Measurements from ENCODE around the gene LYSET.

LYSET gene

DNA sequence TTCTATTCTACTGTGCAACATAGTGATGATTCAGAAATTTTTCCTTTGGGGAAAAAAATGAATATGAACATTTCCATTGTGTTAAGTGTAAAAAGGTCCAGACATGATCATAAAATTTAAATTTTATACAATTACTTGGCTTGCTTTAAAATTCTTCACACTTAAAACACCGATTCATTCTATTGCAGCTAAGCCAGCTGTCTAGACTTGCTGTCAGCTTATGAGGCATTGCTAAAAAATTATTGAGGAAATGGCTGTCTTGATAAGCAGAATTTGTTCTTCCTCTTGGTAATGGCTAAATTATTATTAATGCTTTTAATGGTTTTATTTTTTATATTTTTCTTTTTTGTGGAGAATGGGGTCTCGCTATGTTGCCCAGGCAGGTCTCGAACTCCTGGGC is 1.8 kb downstream of the LYSET start:
- Histone ChIP-seq H2BK5ac (ENCODE audit: low read depth, low read length, poor library complexity, severe bottlenecking) (no peak overlapping the region), H3K9me3 (ENCODE audit: control insufficient read depth, low read length) (no peaks in the 10 kb centered on the region), H3K4ac (ENCODE audit: low read depth in 1 of 2, low read length in 2 of 2) (no peak overlapping the region), H2AFZ (ENCODE audit: low read depth, low read length) (no peak overlapping the region), H2BK120ac (ENCODE audit: low read depth, low read length) (no peak overlapping the region), H2BK15ac (ENCODE audit: low read depth, poor library complexity, severe bottlenecking) (no peak overlapping the region), H3K23ac (ENCODE audit: low read length in 2 of 2) (no peak overlapping the region), H3K14ac (ENCODE audit: low read length in 2 of 2) (no peak overlapping the region), H3K27me3 (ENCODE audit: control insufficient read depth in 1 of 2, insufficient read depth in 1 of 2, low read length in 2 of 2) (no peaks in the 10 kb centered on the region), H3K4me2 (ENCODE audit: low read length, poor library complexity, severe bottlenecking) (no peak overlapping the region), H3K4me1 (ENCODE audit: control insufficient read depth, insufficient read depth, low read depth, low read length) (peaks cover 6% of the 10 kb centered on the region), H3K18ac (ENCODE audit: low read depth in 1 of 2, low read length in 2 of 2) (no peak overlapping the region), H3K4me3 (ENCODE audit: insufficient read depth in 1 of 2, low read depth in 1 of 2, low read length in 2 of 2) (no peak overlapping the region), H2BK12ac (ENCODE audit: low read length in 2 of 2) (no peak overlapping the region), H4K8ac (ENCODE audit: low read length) (no peak overlapping the region), H3K9ac (ENCODE audit: low read length) (peak overlapping the region; percentile 29), H2AK5ac (ENCODE audit: low read length, severe bottlenecking) (no peak overlapping the region), H4K91ac (ENCODE audit: low read length) (no peak overlapping the region), H3K79me1 (replicated peaks; ENCODE audit: low read length, poor library complexity, severe bottlenecking) (peaks cover 23% of the 10 kb centered on the region), H3K27ac (ENCODE audit: low read length, poor library complexity, severe bottlenecking) (no peak overlapping the region), H3K36me3 (ENCODE audit: control insufficient read depth in 1 of 2, insufficient read depth in 2 of 2, low read depth in 1 of 2, low read length in 2 of 2) (peaks cover 8 to 37% of the 10 kb centered on the region in 2 experiments)
- WGBS: 100% methylated on average over 1 of the region's 3 CpGs
- DNase-seq: no peak

DNA sequence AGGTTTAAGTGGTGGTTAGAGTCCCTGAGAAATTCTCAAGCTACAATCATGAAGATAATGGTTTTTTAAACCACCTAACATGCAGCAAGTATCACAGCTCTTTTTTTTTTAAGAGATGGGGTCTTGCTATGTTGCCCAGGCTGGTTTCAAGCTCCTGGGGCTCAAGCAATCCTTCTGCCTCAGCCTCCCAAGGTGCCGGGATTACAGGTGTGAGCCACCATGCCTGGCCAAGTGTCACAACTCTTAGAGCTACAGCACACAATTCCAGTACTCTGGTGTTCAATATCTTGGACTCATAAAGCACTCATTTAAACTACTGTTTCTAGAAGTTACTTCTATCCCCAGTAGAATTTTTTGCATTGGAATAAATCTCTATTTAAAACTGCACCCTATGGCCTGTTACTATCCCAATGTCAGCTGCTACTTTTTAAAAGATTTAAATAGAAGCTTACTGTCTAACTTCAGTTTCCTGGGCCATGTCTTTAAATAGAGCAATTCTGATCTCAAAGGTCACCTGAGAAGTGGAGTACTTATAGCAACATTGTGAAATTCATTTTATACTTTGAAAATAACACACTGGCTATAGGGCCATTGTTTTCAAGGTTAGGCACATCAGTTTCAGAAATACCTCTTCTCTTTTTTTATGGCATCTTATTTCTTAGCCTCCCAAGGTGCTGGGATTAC is 10.3 kb downstream of the LYSET start:
- H3K27me3 ChIP-seq (ENCODE audit: control insufficient read depth in 1 of 2, insufficient read depth in 1 of 2, low read length in 2 of 2): no peaks in the 10 kb centered on the region
- no peak overlapping the region for H3K4me3 ChIP-seq (ENCODE audit: insufficient read depth in 1 of 2, low read depth in 1 of 2, low read length in 2 of 2)
- H2BK12ac ChIP-seq (ENCODE audit: low read length in 2 of 2): no peak overlapping the region
- H4K8ac ChIP-seq (ENCODE audit: low read length): no peak overlapping the region
- H2BK5ac ChIP-seq (ENCODE audit: low read depth, low read length, poor library complexity, severe bottlenecking): no peak overlapping the region
- WGBS: 93% methylated on average over 1 of the region's 1 CpG
- no peaks in the 10 kb centered on the region for H3K9me3 ChIP-seq (ENCODE audit: control insufficient read depth, low read length)
- no peak for DNase-seq
- H2AK5ac ChIP-seq (ENCODE audit: low read length, severe bottlenecking): no peak overlapping the region
- H3K4me2 ChIP-seq (ENCODE audit: low read length, poor library complexity, severe bottlenecking): no peak overlapping the region
- no peak overlapping the region for H3K14ac ChIP-seq (ENCODE audit: low read length in 2 of 2)
- no peak overlapping the region for H3K9ac ChIP-seq (ENCODE audit: low read length)
- H3K23ac ChIP-seq (ENCODE audit: low read length in 2 of 2): no peak overlapping the region
- H2BK15ac ChIP-seq (ENCODE audit: low read depth, poor library complexity, severe bottlenecking): no peak overlapping the region
- no peak overlapping the region for H3K4ac ChIP-seq (ENCODE audit: low read depth in 1 of 2, low read length in 2 of 2)
- H4K91ac ChIP-seq (ENCODE audit: low read length): no peak overlapping the region
- no peaks in the 10 kb centered on the region for H3K4me1 ChIP-seq (ENCODE audit: control insufficient read depth, insufficient read depth, low read depth, low read length)
- H3K18ac ChIP-seq (ENCODE audit: low read depth in 1 of 2, low read length in 2 of 2): no peak overlapping the region
- H2BK120ac ChIP-seq (ENCODE audit: low read depth, low read length): no peak overlapping the region
- no peak overlapping the region for H2AFZ ChIP-seq (ENCODE audit: low read depth, low read length)
- H3K27ac ChIP-seq (ENCODE audit: low read length, poor library complexity, severe bottlenecking): no peak overlapping the region
- H3K79me1 ChIP-seq (replicated peaks; ENCODE audit: low read length, poor library complexity, severe bottlenecking): peaks cover 16% of the 10 kb centered on the region
- H3K36me3 ChIP-seq (ENCODE audit: control insufficient read depth in 1 of 2, insufficient read depth in 2 of 2, low read depth in 1 of 2, low read length in 2 of 2): no peaks in the 10 kb centered on the region

DNA sequence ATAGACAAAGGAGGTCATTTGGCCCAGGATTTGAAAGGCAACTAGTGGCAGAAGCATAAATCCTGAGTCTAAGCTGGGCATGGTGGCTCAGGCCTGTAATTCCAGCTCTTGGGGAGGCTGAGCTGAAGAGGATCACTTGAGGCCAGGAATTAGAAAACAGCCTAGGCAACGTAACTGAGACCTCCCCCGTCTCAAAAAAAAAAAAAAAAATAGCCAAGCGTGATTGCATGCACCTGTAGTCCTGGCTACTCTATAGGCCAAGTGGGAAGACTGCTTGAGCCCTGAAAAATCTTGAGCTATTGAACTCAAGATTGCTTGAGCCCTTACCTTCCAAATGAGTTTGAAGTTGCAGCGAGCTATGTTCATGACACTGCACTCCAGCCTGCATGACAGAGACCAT is 13.9 kb downstream of the LYSET start:
- Histone ChIP-seq H3K14ac (ENCODE audit: low read length in 2 of 2) (no peak overlapping the region), H4K8ac (ENCODE audit: low read length) (no peak overlapping the region), H3K4ac (ENCODE audit: low read depth in 1 of 2, low read length in 2 of 2) (no peak overlapping the region), H3K79me1 (replicated peaks; ENCODE audit: low read length, poor library complexity, severe bottlenecking) (peaks cover 16% of the 10 kb centered on the region), H3K36me3 (ENCODE audit: control insufficient read depth in 1 of 2, insufficient read depth in 2 of 2, low read depth in 1 of 2, low read length in 2 of 2) (no peaks in the 10 kb centered on the region), H2BK12ac (ENCODE audit: low read length in 2 of 2) (no peak overlapping the region), H3K27ac (ENCODE audit: low read length, poor library complexity, severe bottlenecking) (no peak overlapping the region), H2AK5ac (ENCODE audit: low read length, severe bottlenecking) (no peak overlapping the region), H3K18ac (ENCODE audit: low read depth in 1 of 2, low read length in 2 of 2) (no peak overlapping the region), H4K91ac (ENCODE audit: low read length) (no peak overlapping the region), H3K4me2 (ENCODE audit: low read length, poor library complexity, severe bottlenecking) (no peak overlapping the region), H3K4me1 (ENCODE audit: control insufficient read depth, insufficient read depth, low read depth, low read length) (no peaks in the 10 kb centered on the region), H3K9me3 (ENCODE audit: control insufficient read depth, low read length) (no peaks in the 10 kb centered on the region), H3K27me3 (ENCODE audit: control insufficient read depth in 1 of 2, insufficient read depth in 1 of 2, low read length in 2 of 2) (no peaks in the 10 kb centered on the region), H3K4me3 (ENCODE audit: insufficient read depth in 1 of 2, low read depth in 1 of 2, low read length in 2 of 2) (no peak overlapping the region), H2BK15ac (ENCODE audit: low read depth, poor library complexity, severe bottlenecking) (no peak overlapping the region), H2BK120ac (ENCODE audit: low read depth, low read length) (no peak overlapping the region), H2BK5ac (ENCODE audit: low read depth, low read length, poor library complexity, severe bottlenecking) (no peak overlapping the region), H2AFZ (ENCODE audit: low read depth, low read length) (no peak overlapping the region), H3K9ac (ENCODE audit: low read length) (no peak overlapping the region), H3K23ac (ENCODE audit: low read length in 2 of 2) (no peak overlapping the region)
- DNase-seq: no peak
- WGBS: 96% methylated on average over 4 of the region's 4 CpGs

DNA sequence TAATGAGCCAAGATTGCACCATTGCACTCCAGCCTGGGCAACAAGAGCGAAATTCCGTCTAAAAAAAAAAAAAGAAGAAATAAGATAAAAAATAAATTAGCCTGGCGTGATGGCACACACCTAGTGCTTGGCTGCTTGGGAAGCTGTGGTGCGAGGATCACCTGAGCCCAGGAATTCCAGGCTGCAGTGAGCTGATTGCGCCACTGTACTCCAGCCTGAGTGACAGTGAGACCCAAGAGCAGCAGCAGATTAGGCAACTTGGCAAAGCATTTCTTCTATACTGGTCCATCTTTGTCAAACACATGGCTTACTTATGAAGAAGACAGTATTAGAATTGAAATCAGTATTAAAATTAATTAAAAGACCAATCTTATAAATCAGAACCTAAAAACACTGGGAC is 15.4 kb downstream of the LYSET start:
- no peaks in the 10 kb centered on the region for H3K4me1 ChIP-seq (ENCODE audit: control insufficient read depth, insufficient read depth, low read depth, low read length)
- no peak for DNase-seq
- no peak overlapping the region for H2BK15ac ChIP-seq (ENCODE audit: low read depth, poor library complexity, severe bottlenecking)
- no peak overlapping the region for H3K4me3 ChIP-seq (ENCODE audit: insufficient read depth in 1 of 2, low read depth in 1 of 2, low read length in 2 of 2)
- no peak overlapping the region for H3K4me2 ChIP-seq (ENCODE audit: low read length, poor library complexity, severe bottlenecking)
- no peak overlapping the region for H3K27ac ChIP-seq (ENCODE audit: low read length, poor library complexity, severe bottlenecking)
- no peak overlapping the region for H3K23ac ChIP-seq (ENCODE audit: low read length in 2 of 2)
- H3K27me3 ChIP-seq (ENCODE audit: control insufficient read depth in 1 of 2, insufficient read depth in 1 of 2, low read length in 2 of 2): no peaks in the 10 kb centered on the region
- H3K18ac ChIP-seq (ENCODE audit: low read depth in 1 of 2, low read length in 2 of 2): no peak overlapping the region
- H2AK5ac ChIP-seq (ENCODE audit: low read length, severe bottlenecking): no peak overlapping the region
- peaks cover 0 to 6% of the 10 kb centered on the region in 2 experiments for H3K36me3 ChIP-seq (ENCODE audit: control insufficient read depth in 1 of 2, insufficient read depth in 2 of 2, low read depth in 1 of 2, low read length in 2 of 2)
- no peak overlapping the region for H2AFZ ChIP-seq (ENCODE audit: low read depth, low read length)
- H3K9ac ChIP-seq (ENCODE audit: low read length): no peak overlapping the region
- no peak overlapping the region for H4K8ac ChIP-seq (ENCODE audit: low read length)
- H2BK5ac ChIP-seq (ENCODE audit: low read depth, low read length, poor library complexity, severe bottlenecking): no peak overlapping the region
- no peak overlapping the region for H3K14ac ChIP-seq (ENCODE audit: low read length in 2 of 2)
- 94% methylated on average over 5 of the region's 5 CpGs for WGBS
- peaks cover 18% of the 10 kb centered on the region for H3K79me1 ChIP-seq (replicated peaks; ENCODE audit: low read length, poor library complexity, severe bottlenecking)
- no peaks in the 10 kb centered on the region for H3K9me3 ChIP-seq (ENCODE audit: control insufficient read depth, low read length)
- no peak overlapping the region for H4K91ac ChIP-seq (ENCODE audit: low read length)
- no peak overlapping the region for H2BK120ac ChIP-seq (ENCODE audit: low read depth, low read length)
- no peak overlapping the region for H3K4ac ChIP-seq (ENCODE audit: low read depth in 1 of 2, low read length in 2 of 2)
- H2BK12ac ChIP-seq (ENCODE audit: low read length in 2 of 2): no peak overlapping the region

All from mesenchymal stem cell (in vitro differentiated cells and primary cell).